ENCODE results near the gene GAREM1. TPM values are rescaled to one million over a fixed set of nuclear protein-coding genes. Genes with fewer than 3 reads are reported as not detected.

GAREM1 gene
- total and polyA plus RNA-seq, 7 donors: 2.3 to 10.3 (median 7.2) TPM

GRCh38 chr18:32378705-32379104 lies 92.0 kb downstream of the GAREM1 start:
- ATAC-seq (peak in 3 of 4 donors; percentile 57 to 74 (median 59)), DNase-seq (no peak)
- H3K4me3 ChIP-seq: no peak overlapping the region
- no peaks in the 10 kb centered on the region for H3K9me3 ChIP-seq
- peaks cover 17% of the 10 kb centered on the region for H3K4me1 ChIP-seq
- H3K36me3 ChIP-seq (ENCODE audit: insufficient read depth in 1 of 2, low read depth in 1 of 2): no peaks in the 10 kb centered on the region
- 60 to 69% (median 64%) methylated on average over 4 of the region's 4 CpGs for WGBS, 3 donors
- intact Hi-C loops (cut with DNase I): loop anchor here in 1 of 2 donors (10.0 kb wide), 1 partner anchor 64 kb away; no protein-coding TSS in a partner anchor
- H3K27ac ChIP-seq: no peak overlapping the region
- no peaks in the 10 kb centered on the region for H3K27me3 ChIP-seq (ENCODE audit: insufficient read depth in 3 of 3, low read length in 2 of 3)
- no peak for TF ChIP-seq CTCF (IDR thresholded peaks at IDR 0.05)

GRCh38 chr18:32373995-32374394 lies 96.7 kb downstream of the GAREM1 start:
- no peak for TF ChIP-seq CTCF (IDR thresholded peaks at IDR 0.05)
- intact Hi-C loops (cut with DNase I): loop anchor here in 1 of 2 donors (10.0 kb wide), 1 partner anchor 59 kb away; no protein-coding TSS in a partner anchor
- peaks cover 27% of the 10 kb centered on the region for H3K4me1 ChIP-seq
- H3K27ac ChIP-seq: no peak overlapping the region
- no peak overlapping the region for H3K4me3 ChIP-seq
- no peaks in the 10 kb centered on the region for H3K27me3 ChIP-seq (ENCODE audit: insufficient read depth in 3 of 3, low read length in 2 of 3)
- 13 to 21% (median 14%) methylated on average over 3 of the region's 3 CpGs for WGBS, 3 donors
- ATAC-seq (peak; percentile 39 to 75 (median 62)), DNase-seq (no peak)
- H3K36me3 ChIP-seq (ENCODE audit: insufficient read depth in 1 of 2, low read depth in 1 of 2): no peaks in the 10 kb centered on the region
- H3K9me3 ChIP-seq: no peaks in the 10 kb centered on the region

- no peak overlapping the region for H3K27ac ChIP-seq
- no peaks in the 10 kb centered on the region for H3K9me3 ChIP-seq
- H3K4me3 ChIP-seq: no peak overlapping the region
- intact Hi-C loops (cut with DNase I): loop anchor here in 1 of 2 donors (10.0 kb wide), 1 partner anchor 59 kb away; no protein-coding TSS in a partner anchor
- H3K27me3 ChIP-seq (ENCODE audit: insufficient read depth in 3 of 3, low read length in 2 of 3): no peaks in the 10 kb centered on the region
- ATAC-seq (peak in 3 of 4 donors; percentile 11 to 29 (median 27)), DNase-seq (no peak)
- WGBS, 3 donors: 87 to 91% (median 90%) methylated on average over 4 of the region's 4 CpGs
- H3K36me3 ChIP-seq (ENCODE audit: insufficient read depth in 1 of 2, low read depth in 1 of 2): no peaks in the 10 kb centered on the region
- H3K4me1 ChIP-seq: peaks cover 22% of the 10 kb centered on the region
- TF ChIP-seq CTCF (IDR thresholded peaks at IDR 0.05): no peak
These were observed 97.2 kb downstream of the GAREM1 start for GRCh38 chr18:32373505-32373904.

GRCh38 chr18:32372381-32373061 lies 98.2 kb downstream of the GAREM1 start:
- no peak for TF ChIP-seq CTCF (IDR thresholded peaks at IDR 0.05)
- H3K27ac ChIP-seq: no peak overlapping the region
- H3K4me1 ChIP-seq: peaks cover 20% of the 10 kb centered on the region
- no peak overlapping the region for H3K4me3 ChIP-seq
- ATAC-seq: peak in 3 of 4 donors; percentile 23 to 41 (median 32)
- WGBS, 3 donors: 79 to 89% (median 82%) methylated on average over 3 of the region's 3 CpGs
- no peak for DNase-seq
- no peaks in the 10 kb centered on the region for H3K36me3 ChIP-seq (ENCODE audit: insufficient read depth in 1 of 2, low read depth in 1 of 2)
- H3K9me3 ChIP-seq: no peaks in the 10 kb centered on the region
- intact Hi-C loops (cut with DNase I): loop anchor here in 1 of 2 donors (10.0 kb wide), 1 partner anchor 58 kb away; no protein-coding TSS in a partner anchor
- H3K27me3 ChIP-seq (ENCODE audit: insufficient read depth in 3 of 3, low read length in 2 of 3): no peaks in the 10 kb centered on the region

Data from psoas muscle (tissue), 8 donors.